ENCODE measurements around the gene ARID1A.
A peak's percentile ranks its signal among the peaks of the same experiment; 100 is the strongest.

GRCh38 chr1:26788836-26789611 lies 93.2 kb downstream of the ARID1A start:
- TF ChIP-seq CTCF (IDR thresholded peaks at IDR 0.05) (peak; percentile 98), EZH2phosphoT487 (IDR thresholded peaks at IDR 0.05) (no peak), EZH2 (IDR thresholded peaks at IDR 0.05) (no peak)

Measured in neural progenitor cell (in vitro differentiated cells).